Skeletal muscle satellite cell (primary cell): ENCODE results near the gene KIF22.

Experiments
- H3K27me3 ChIP-seq: 2 replicates; pipeline ENCODE4 v1.7.0; 2013; ENCODE audit warnings: low read length; ENCODE audit not compliant: control insufficient read depth, insufficient read depth
- H3K36me3 ChIP-seq: 2 replicates; pipeline ENCODE4 v1.7.0; 2013; ENCODE audit warnings: mild to moderate bottlenecking, control low read depth, low read length; ENCODE audit not compliant: insufficient read depth
- H3K4me1 ChIP-seq: 2 replicates; pipeline ENCODE4 v1.7.0; 2013; ENCODE audit warnings: low read length; ENCODE audit not compliant: control insufficient read depth, insufficient read depth
- H3K4me2 ChIP-seq: 2 replicates; pipeline ENCODE4 v1.7.0; 2013; ENCODE audit warnings: mild to moderate bottlenecking, low read length
- H3K4me3 ChIP-seq: 2 replicates; pipeline ENCODE4 v1.7.0; 2013; ENCODE audit warnings: low read length
- H3K9ac ChIP-seq: 2 replicates; pipeline ENCODE4 v1.7.0; 2013; ENCODE audit warnings: mild to moderate bottlenecking, low read depth, low read length, moderate library complexity
- H3K9me3 ChIP-seq: replicated peaks from 2 replicates; pipeline ENCODE4 v1.7.0; 2013; ENCODE audit warnings: mild to moderate bottlenecking, control low read depth, low read length

The KIF22 gene

DNA sequence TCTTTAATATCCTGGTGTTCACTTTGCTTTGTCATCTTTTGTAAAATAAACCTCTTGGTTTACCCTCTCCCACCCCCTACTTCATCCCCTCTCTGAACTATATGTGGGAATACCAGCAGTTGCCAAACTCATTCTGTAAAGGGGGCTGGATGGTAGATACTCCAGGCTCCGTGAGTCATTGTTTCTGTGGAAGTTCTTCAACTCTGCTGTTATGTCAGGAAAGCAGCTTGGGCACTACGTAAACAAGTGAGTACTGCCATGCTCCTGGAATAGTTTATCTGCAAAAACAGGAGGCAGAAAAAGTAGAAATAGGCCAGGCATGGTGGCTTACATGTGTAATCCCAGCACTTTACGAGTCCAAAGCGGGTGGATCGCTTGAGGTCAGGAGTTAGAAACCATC is 47.3 kb downstream of the KIF22 start:
- Histone ChIP-seq H3K9me3 (no peaks in the 10 kb centered on the region), H3K36me3 (peaks cover 85% of the 10 kb centered on the region)

DNA sequence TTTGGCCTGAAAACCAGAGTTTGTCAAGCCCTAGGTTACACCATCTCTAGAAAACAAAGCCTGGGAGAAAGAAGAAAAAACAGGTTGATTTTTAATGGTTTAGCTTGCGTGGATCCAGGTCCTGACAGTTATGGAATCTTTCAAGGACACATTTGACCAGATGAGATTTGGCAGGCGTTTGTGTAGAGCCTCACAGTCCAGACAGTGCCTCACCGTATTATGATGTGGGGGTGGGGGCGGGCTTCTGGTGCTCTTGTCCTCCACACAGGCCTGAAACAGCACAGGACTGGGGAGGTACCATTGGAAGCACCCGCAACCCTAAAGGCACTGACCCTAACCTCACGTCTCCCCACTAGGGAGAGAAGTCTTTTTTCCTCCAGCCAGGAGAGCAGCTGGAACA is 49.3 kb downstream of the KIF22 start:
- H3K36me3 ChIP-seq: peaks cover 86% of the 10 kb centered on the region
- H3K4me3 ChIP-seq: no peak overlapping the region
- H3K4me1 ChIP-seq: no peaks in the 10 kb centered on the region
- H3K9ac ChIP-seq: no peak overlapping the region
- no peaks in the 10 kb centered on the region for H3K27me3 ChIP-seq
- no peaks in the 10 kb centered on the region for H3K9me3 ChIP-seq
- no peak overlapping the region for H3K4me2 ChIP-seq

More for the DNA sequence above, 47.3 kb downstream of the KIF22 start:
- no peaks in the 10 kb centered on the region for H3K4me1 ChIP-seq
- H3K9ac ChIP-seq: no peak overlapping the region
- H3K4me2 ChIP-seq: no peak overlapping the region
- no peak overlapping the region for H3K4me3 ChIP-seq
- H3K27me3 ChIP-seq: no peaks in the 10 kb centered on the region

DNA sequence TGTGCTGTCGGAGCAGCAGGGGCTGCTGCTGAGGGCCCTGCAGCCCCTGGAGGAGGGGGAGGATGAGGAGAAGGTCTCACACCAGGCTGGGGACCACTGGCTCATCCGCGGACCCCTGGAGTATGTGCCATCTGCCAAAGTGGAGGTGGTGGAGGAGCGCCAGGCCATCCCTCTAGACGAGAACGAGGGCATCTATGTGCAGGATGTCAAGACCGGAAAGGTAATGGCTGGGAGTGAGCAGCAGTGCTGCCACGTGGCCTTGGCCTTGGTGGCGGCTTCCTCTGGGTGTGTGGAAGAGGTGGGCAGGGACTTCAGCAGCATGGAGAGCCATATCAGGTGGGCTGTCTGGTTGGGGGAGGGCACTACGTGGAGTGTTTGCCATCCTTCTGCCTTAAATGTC is 49.7 kb downstream of the KIF22 start:
- Histone ChIP-seq H3K4me1 (no peaks in the 10 kb centered on the region), H3K36me3 (peaks cover 86% of the 10 kb centered on the region), H3K27me3 (no peaks in the 10 kb centered on the region), H3K4me2 (no peak overlapping the region), H3K4me3 (no peak overlapping the region), H3K9ac (no peak overlapping the region), H3K9me3 (no peaks in the 10 kb centered on the region)

DNA sequence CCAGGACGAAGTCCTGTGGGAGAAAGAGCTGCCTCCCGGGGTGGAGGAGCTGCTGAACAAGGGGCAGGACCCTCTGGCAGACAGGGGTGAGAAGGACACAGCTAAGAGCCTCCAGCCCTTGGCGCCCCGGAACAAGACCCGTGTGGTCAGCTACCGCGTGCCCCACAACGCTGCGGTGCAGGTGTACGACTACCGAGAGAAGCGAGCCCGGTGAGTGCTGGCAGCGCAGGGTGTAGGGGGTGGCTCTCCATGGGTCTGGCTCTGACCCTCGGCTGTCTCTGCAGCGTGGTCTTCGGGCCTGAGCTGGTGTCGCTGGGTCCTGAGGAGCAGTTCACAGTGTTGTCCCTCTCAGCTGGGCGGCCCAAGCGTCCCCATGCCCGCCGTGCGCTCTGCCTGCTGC is 51.1 kb downstream of the KIF22 start:
- peaks cover 88% of the 10 kb centered on the region for H3K36me3 ChIP-seq
- H3K4me1 ChIP-seq: no peaks in the 10 kb centered on the region
- no peak overlapping the region for H3K9ac ChIP-seq
- no peaks in the 10 kb centered on the region for H3K27me3 ChIP-seq
- no peaks in the 10 kb centered on the region for H3K9me3 ChIP-seq
- no peak overlapping the region for H3K4me3 ChIP-seq
- no peak overlapping the region for H3K4me2 ChIP-seq

DNA sequence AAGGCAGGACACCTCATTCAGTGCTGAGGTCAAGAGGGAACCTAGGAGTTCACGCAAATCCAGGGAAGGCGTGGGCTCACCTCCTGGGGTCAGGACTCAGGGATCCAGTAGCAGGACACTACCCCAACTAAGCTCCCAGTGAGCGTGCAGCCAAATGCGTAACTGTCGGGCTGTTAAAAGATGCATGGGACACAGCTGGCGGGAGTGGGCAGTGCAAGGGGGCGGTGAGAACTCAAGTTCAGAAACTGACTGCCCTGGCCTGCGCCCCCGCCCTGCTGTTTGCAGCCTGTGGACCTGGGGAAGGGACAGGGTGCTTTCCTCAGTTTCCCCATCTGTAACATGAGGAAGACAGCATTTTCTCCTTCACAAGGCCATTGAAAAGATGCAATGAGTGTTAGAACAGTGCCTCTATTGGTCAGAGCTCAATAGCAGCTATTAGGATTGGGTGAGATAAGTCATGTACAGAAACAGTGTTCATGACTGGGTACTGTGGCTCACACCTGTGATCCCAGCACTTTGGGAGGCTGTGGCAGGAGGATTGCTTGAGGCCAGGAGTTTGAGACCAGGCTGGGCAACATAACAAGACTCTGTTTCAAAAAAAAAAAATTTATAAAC is 52.3 kb downstream of the KIF22 start:
- no peak overlapping the region for H3K4me2 ChIP-seq
- no peaks in the 10 kb centered on the region for H3K27me3 ChIP-seq
- H3K4me1 ChIP-seq: no peaks in the 10 kb centered on the region
- no peak overlapping the region for H3K4me3 ChIP-seq
- peaks cover 90% of the 10 kb centered on the region for H3K36me3 ChIP-seq
- H3K9ac ChIP-seq: no peak overlapping the region
- H3K9me3 ChIP-seq: no peaks in the 10 kb centered on the region

DNA sequence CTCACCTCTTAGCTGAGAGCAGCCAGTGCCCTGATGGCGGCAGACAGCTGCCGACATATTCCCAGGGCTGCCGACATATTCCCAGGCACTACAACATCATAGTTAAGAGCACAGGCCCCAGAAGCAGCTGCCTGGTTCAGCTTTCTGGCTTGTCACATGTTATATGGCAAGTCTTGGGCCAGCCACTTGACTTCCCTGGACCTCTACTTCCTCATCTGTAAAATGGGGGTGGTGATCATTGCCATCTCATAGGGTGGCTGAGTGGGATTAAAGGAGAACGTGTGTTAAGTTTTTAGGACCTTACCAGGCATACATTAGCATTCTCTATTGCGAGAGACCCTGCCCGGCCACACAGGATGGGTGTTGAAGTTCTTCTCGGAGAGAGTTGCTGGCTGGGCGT is 53.4 kb downstream of the KIF22 start:
- peaks cover 81% of the 10 kb centered on the region for H3K36me3 ChIP-seq
- no peak overlapping the region for H3K4me2 ChIP-seq
- H3K27me3 ChIP-seq: no peaks in the 10 kb centered on the region
- no peak overlapping the region for H3K4me3 ChIP-seq
- H3K9me3 ChIP-seq: no peaks in the 10 kb centered on the region
- no peaks in the 10 kb centered on the region for H3K4me1 ChIP-seq
- H3K9ac ChIP-seq: no peak overlapping the region

DNA sequence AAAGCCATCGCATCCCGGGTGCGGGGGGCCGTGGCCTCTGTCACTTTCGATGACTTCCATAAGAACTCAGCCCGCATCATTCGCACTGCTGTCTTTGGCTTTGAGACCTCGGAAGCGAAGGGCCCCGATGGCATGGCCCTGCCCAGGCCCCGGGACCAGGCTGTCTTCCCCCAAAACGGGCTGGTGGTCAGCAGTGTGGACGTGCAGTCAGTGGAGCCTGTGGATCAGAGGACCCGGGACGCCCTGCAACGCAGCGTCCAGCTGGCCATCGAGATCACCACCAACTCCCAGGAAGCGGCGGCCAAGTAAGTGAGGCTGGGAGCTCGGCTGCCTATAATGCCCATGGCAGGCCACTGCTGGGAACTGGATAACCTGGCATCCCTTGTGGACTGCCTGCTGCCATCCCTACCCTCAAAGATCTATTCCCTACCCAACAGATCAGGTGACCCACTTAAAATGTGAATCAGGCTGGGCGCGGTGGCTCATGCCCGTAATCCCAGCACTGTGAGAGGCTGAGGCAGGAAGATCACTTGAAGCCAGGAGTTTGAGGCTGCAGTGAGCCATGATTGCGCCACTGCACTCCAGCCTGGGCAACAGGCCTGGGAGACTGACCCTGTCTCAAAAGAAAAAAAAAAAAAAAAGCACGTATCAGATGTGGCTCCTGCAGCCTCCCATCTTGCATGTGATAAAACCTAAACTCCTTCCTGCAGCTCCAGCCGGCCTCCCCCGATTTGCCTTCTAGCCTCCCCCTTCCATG is 54.2 kb downstream of the KIF22 start:
- H3K36me3 ChIP-seq: peaks cover 80% of the 10 kb centered on the region
- H3K9me3 ChIP-seq: no peaks in the 10 kb centered on the region
- H3K27me3 ChIP-seq: no peaks in the 10 kb centered on the region
- H3K9ac ChIP-seq: no peak overlapping the region
- H3K4me1 ChIP-seq: no peaks in the 10 kb centered on the region
- no peak overlapping the region for H3K4me3 ChIP-seq
- no peak overlapping the region for H3K4me2 ChIP-seq

DNA sequence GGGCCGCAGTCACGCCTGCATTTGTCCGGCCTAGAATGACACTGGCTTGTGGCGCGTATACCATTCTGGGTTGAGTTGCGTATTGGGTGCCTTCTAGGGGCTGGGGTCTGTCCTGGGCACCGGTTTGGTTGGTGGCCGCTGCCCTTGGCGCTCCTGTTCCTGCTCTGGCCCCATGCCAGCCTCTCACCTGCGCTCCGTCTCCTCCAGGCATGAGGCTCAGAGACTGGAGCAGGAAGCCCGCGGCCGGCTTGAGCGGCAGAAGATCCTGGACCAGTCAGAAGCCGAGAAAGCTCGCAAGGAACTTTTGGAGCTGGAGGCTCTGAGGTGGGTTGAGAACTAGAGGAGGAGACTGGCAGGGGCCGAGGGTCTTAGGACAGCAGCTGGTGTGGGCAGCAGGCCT is 55.1 kb downstream of the KIF22 start:
- H3K27me3 ChIP-seq: no peaks in the 10 kb centered on the region
- no peak overlapping the region for H3K4me3 ChIP-seq
- H3K9me3 ChIP-seq: no peaks in the 10 kb centered on the region
- no peak overlapping the region for H3K9ac ChIP-seq
- no peaks in the 10 kb centered on the region for H3K4me1 ChIP-seq
- H3K36me3 ChIP-seq: peaks cover 71% of the 10 kb centered on the region
- no peak overlapping the region for H3K4me2 ChIP-seq

DNA sequence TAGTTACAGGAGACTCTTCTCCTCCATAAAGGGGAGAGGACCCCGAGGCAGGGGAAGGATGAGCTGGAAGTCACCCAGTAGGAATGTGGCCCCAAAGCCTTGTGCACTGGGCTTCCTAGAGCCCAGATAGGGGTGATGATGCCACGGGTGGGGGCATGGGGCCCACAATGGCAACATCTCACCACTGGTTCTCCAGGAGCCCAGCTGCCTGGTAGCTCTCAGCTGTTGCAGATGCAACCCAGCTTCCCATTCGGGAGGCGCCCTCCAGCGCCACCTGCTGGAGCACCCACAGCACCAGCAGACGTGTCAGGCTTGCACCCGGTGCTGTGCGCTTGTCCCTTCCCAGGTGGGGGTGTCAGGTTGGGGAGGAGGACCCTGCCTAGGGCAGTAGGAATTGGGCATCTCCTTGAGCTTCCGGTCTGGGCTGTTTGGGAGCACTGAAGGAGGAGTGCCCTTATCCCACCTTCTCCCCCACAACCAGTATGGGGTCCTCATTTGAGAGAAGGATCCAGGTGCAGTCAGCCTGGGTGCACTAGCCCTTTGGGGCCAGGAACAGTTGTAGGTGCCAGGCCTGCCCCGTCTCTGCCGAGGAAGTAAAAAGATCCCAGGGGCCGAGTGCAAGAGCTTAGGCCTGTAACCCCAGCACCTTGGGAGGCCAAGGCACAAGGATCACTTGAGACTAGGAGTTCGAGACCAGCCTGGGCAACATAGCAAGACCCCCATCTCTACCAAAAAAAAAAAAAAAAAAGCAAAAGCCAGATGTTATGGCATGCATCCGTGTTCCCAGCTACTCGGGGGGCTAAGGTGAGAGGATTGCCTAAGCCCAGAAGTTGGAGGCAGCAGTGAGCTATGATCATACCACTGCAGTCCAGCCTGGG is 58.1 kb downstream of the KIF22 start:
- Histone ChIP-seq H3K4me3 (no peak overlapping the region), H3K4me2 (no peak overlapping the region), H3K36me3 (peaks cover 49% of the 10 kb centered on the region), H3K4me1 (no peaks in the 10 kb centered on the region), H3K9me3 (no peaks in the 10 kb centered on the region), H3K27me3 (no peaks in the 10 kb centered on the region), H3K9ac (no peak overlapping the region)

DNA sequence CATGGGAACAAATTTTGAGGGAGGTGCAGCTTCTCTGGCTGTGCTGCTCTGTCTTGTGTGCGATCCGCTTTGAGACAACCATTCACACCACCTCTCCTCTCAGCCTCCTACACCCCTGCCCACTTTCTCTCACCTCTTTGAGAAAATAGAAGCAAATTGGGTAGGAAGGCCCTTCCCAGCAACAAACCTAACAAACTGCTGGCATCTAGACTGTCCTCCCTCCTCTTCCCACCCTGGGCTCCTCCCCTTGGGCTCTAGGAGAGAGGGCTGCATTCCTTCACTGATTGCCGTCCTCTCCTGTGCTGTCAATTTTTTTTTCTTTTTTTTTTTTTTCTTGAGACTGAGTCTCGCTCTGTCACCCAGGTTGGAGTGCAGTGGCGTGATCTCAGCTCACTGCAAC is 59.0 kb downstream of the KIF22 start:
- Histone ChIP-seq H3K9ac (no peak overlapping the region), H3K4me1 (no peaks in the 10 kb centered on the region), H3K4me2 (no peak overlapping the region), H3K27me3 (no peaks in the 10 kb centered on the region), H3K9me3 (no peaks in the 10 kb centered on the region), H3K36me3 (peaks cover 41% of the 10 kb centered on the region), H3K4me3 (no peak overlapping the region)

DNA sequence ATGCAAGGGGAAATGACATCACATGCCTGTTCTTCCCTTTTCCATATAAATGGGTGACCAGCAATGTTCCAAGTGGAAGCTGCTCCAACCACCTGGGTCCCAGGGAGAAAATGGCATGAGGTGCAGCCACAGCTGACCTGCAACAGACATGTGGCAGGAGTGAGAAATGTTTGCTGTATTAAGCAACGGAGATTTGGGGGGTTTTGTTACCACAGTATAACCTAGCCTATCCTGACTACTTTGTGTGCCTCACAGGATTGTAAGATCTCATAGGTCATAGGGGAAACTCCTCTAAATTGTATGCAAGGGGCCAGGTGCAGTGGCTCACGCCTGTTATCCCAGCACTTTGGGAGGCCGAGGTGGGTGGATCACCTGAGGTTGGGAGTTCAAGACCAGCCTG is 60.4 kb downstream of the KIF22 start:
- no peak overlapping the region for H3K4me3 ChIP-seq
- H3K4me2 ChIP-seq: no peak overlapping the region
- H3K36me3 ChIP-seq: peaks cover 26% of the 10 kb centered on the region
- H3K9me3 ChIP-seq: no peaks in the 10 kb centered on the region
- H3K4me1 ChIP-seq: no peaks in the 10 kb centered on the region
- no peaks in the 10 kb centered on the region for H3K27me3 ChIP-seq
- no peak overlapping the region for H3K9ac ChIP-seq
